T-helper 2 cell treated with Interferon-gamma antibody and Interleukin-4, amounts not matched to agents 100 ng/mL and 5 ng/mL, for 36 hours (primary cell): Measurements from ENCODE around the gene KIF13A. TPM values are rescaled to one million over a fixed set of nuclear protein-coding genes. Genes with fewer than 3 reads are reported as not detected.

Experiments used
- intact Hi-C: fragments of 100-400 bp; cut with micrococcal nuclease; formaldehyde crosslinking; loops from one replicate; pipeline ENCODE4 v1.15.1; 2023
- total RNA-seq: library from RNA; stranded (reverse); gene quantifications from 2 replicates; pipeline ENCODE4 v1.2.3, GENCODE V29; 2022

KIF13A gene
- total RNA-seq, 1 donor from 2014 or later, result not detected

DNA sequence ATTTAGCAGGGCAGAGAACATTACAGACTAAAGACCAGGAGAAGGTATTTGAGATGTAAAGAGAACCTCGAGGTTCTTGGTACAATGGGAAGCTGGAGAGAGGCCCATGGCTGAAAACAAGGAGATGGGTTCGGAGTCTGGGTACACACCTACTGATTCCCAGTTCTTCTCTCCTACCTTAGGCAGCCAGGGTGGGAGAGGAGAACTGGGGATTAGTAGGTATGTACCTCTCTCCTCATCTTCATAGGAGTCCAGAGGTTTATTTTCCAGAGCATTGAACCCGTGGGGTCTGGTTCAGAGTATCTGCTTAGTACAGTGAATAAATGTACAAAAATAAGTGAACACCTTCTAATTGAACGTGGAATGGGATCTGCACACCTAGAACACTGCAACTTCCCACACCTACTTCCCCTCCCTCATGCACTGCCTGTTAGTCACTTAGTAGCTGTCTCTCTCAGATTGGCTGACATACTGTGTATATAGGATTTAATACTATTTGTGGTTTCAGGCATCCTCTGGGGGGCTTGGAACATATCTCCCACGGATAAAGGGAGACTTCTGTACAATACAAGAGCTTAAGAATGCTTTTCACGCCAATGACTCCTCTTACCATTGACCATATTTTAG is 257.2 kb downstream of the KIF13A start:
- intact Hi-C loops, result no loop called here

DNA sequence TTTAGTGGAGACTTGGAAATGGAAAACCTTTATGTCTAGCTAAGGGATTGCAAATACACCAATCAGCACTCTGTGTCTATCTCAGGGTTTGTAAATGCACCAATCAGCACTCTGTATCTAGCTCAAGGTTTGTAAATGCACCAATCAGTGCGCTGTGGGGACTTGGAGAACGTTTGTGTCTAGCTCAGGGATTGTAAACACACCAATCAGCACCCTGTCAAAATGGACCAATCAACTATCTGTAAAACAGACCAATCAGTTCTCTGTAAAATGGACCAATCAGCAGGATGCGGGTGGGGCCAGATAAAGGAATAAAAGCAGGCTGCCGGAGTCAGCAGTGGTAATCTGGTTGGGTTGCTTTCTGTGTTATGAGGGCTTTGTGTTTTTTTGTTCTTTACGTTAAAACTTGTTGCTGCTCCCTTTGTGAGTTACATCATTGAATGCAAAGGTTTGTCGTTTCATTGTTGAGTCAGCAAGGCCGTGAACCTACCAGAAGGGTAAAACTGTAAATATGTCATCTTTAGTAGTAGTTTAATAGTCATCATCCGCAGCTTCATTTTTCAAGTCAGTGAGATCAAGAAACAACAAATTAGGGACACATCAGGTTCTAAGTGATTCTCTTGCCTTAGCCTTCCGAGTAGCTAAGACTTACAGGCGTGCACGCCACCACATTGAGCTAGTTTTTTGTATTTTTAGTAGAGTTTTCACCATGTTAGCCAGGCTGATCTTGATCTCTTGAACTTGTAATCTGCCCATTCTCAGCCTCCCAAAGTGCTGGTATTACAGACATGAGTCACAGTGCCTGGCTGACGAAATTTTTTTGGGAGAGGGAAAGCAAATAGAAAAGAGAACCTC is 258.0 kb downstream of the KIF13A start:
- intact Hi-C loops, result no loop called here

DNA sequence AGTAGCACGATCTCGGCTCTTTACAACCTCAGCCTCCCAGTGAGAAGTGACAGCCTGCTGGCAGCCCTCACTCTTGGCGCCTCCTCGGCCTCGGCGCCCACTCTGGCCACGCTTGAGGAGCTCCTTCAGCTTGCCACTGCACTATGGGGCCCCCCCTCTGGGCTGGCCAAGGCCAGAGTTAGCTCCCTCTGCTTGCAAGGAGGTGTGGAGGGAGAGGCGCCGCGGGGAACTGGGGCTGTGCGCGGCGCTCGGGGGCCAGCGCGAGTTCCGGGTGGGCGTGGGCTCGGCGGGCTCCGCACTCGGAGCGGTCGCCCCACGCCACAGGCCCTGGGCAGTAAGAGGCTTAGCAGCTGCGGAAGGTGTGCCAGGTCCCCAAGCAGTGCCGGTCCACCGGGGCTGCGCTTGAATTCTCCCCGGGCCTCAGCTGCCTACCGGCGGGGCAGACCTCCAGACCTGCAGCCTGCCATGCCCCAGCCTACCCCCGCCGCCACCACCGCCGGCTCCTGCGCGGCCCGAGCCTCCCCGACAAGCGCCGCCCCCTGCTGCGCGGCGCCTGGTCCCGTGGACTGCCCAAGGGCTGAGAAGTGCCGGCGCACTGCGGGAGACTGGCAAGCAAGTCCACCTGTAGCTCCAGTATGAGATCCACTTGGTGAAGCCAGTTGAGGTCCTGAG is 258.7 kb downstream of the KIF13A start:
- intact Hi-C loops, result no loop called here

DNA sequence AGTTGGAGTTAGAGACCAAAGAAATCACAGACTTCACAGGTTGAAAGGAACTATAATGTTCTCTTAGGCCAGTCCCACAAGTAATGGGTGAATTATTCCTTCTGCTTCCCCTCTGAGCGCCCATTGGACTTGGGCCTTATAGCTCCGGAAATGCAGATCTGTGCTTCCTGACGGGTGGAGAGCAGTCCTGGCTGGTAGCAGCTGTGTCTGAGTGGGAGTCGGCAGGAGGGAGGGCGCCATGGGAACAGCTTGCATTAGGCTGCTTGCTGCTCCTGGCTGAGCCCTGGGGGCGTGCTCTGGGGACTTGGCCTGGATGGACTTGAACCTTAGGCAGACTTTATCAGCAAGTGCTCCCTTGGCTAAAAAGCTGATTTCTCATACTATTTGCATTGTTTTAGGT is 262.4 kb downstream of the KIF13A start:
- intact Hi-C loops, result no loop called here

DNA sequence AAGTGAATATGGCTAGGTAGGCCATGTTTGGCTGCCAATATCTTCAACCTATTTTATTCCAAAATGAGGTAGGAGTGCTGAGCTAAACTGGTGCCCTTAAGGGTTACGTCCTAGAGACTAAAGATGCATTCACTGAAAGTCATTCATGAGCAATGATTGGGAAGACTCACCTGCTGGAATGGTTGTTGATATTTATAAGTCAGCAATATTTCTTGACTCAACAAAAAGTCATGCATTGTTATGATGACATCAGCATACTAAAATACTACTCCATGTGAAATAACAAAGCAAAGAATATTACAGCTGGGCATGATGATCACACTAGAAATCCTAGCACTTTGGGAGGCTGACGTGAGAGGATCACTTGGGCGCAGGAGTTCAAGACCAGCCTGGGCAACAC is 263.1 kb downstream of the KIF13A start:
- intact Hi-C loops, result no loop called here

DNA sequence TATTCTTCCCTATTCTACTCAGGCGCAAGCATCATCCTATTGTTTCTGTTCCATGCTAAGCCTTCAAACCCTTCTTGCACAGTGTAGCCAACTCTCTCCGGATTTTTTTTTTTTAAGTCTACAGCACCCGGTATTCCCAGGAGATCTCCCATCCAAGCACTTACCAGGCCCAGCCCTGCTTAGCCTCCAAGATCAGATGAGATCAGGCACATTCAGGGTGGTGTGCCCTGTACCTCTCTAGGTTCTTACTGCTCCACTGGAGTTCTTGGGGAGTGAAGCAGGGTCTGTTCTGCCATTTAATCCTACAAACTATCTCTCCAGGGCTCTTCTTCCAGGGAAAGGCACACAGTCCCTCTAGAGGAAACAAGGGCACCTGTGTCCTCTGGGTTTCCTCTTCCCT is 265.8 kb downstream of the KIF13A start:
- intact Hi-C loops, result no loop called here

DNA sequence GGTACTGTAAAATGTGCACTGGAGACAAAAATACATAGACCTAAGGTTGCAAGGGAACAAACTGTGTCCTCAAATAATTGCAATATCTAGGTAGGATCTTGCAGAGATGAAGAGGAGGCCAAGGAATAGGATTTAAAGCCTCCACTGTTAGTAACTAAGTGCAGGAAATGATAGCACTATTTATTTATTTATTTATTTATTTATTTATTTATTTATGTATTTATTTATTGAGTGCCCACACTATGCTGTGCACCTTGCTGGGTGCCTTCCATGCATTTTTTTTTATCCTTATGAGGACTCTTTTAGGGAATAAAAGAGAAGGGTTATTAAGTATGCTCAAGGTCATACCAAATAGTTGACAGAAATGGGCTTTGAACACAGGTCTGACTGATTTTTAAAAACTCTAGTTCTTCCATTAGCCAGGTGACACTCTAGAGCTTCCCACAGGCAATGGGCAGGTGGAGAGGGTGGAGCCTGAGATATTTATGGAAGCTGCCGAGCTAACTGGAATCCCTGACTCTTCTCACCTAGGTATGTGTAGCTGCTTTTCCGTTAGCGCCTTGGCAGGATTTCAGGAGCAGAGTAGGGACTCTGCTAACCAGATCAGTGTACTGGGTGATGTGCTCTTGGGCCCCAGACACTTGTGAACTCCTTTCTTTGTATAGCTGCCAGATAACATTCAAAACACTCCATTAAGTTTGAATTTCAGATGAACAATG is 268.0 kb downstream of the KIF13A start:
- intact Hi-C loops, result no loop called here

DNA sequence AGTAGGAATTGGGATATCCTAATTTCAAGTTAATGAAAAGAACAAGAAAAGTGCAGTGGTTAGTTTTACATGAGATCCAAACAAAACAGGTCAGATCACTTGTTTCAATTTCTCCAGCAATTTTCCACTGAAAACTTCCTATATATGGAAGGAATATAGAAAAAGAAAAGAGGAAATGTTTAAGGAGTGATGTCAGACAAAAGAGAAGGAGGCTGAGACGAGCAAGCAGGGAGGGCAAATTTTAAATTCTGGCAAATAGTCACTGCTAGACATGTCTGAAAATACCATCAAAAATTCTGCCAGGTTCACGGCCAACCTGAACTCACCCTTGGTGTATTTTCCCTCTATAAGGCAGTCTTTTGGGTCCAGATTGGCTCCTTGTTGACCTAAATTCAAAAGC is 271.2 kb downstream of the KIF13A start:
- intact Hi-C loops, result no loop called here

DNA sequence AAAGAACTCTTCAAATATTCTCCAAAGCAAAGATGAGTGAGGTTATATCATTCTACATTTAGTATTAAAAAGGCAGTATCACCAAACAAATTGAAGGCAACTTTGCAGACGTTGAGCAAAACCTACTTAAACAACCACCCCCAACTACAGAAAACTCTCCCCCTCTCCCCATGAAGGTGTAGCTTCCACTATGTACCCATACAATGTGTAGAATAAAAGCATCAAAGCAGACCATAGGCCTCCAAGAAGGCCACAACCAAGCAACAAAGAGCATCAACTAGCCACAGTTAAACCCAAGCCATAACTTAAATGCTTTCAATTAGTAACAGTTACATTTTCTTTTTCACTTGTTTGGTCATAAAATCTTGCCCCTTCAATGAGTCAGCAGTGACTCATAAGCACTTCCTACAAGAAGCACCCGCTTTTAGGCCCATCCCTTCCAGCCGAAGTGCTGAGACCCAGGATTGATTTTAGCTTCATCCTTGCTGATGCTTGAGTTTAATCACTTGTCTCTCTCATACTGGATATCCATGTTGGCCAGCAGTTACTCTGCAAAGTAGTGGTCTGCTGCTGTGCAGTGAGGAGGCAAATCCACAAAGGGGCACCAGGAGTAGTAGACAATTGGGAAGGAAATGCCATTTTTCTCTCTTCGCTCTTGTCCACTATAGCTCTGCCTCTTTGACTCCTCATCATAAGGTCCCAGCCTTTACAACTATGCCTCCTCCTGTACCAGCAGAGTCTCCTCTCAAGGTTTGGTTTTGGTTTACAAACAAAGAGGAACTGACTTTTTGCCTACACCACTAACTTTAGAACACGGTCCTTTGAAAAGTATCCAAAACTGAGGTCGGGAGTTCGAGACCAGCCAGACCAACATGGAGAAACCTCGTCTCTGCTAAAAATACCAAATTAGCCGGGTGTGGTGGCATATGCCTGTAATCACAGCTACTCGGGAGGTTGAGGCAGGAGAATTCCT is 272.3 kb downstream of the KIF13A start:
- intact Hi-C loops, result no loop called here

DNA sequence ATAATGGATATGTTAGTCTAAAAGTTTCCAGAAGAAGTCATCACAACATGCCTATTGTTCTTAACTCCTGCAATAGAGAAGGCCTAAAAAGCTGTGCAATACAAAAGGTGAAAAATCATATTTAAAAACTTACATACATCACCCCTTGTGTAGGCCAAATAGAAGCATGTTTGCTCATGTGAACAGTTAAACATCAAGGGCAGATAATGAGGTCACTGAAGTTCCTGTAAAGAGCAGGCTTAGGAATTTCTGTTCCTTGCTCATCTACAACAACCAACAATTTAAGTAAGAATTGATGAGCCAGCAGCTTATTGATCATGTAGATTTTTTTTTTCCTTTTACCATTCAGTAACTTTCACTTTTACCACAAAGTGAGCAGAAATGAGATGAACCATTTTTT is 273.3 kb downstream of the KIF13A start:
- intact Hi-C loops, result no loop called here

DNA sequence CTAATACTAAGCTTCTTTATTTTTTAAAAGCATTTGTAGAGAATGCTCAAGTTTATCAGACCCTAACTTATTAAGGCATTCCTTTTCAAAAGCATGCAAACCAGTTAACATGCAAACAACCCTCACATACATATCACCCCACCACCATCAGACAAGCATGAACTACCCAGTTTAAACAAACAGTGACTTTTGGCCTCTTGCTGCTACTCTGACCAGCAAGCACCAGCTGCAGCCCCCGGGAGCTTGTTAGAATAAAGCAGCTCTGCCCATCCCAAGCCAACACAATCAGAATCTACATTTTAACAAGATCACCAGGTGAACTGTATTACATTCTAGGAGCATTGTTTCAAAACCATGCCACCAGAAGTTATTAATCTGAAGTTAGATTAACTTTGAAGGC is 274.9 kb downstream of the KIF13A start:
- intact Hi-C loops, result no loop called here

DNA sequence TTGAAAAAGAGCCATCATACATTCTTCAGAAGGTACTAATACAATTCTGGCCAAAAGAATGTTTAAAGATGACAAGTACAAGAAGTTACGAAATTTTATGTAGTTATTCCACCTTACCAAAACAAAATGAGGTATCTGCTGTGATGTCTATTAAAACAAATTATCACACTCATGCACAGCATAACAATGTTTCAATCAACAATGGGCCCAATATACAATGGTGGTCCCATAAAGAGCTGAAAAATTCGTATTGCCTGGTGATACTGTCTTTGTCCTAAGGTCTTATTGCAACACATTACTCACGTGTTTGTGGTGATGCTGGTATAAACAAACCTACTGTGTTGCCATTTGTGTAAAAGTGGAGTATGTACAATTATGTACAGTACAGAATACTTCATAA is 277.1 kb downstream of the KIF13A start:
- intact Hi-C loops, result no loop called here

DNA sequence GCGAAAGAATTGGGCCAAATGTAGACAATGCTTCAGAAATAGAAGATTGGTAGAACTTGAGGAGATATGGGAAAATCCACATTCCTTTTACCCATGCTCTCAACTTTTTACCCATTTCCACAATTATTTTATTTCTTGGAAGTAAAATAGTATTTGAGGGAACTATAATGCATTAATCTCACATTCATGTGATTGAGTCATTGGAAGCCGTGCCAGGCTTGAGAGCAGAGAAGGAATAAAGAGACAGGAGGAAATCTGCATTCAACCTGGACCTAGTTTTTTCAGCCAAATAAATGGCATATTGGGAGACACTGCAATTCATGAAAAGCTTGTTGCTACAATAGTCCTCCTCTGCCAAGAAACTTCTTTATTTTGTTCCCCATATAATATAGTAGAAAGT is 278.0 kb downstream of the KIF13A start:
- intact Hi-C loops, result loop anchor here (10.0 kb wide), 1 partner anchor 1225 kb away; no protein-coding TSS in a partner anchor

Other genes starting within 250 kb of the KIF13A start
- 0.18 and 0.39 TPM in 2 replicates for gene NHLRC1, start 135.0 kb upstream of the KIF13A start, total RNA-seq
- gene TPMT, start 167.4 kb upstream of the KIF13A start, total RNA-seq, result 7.0 and 7.1 TPM in 2 replicates
- 8.0 and 8.1 TPM in 2 replicates for gene KDM1B, start 167.8 kb upstream of the KIF13A start, total RNA-seq